Left renal pelvis (tissue), 4 donors: ENCODE results near the gene ASAP3. TPM values are rescaled to one million over a fixed set of nuclear protein-coding genes. Genes with fewer than 3 reads are reported as not detected.
"Not testable (repeated sequence)": the region's sequence is repeated elsewhere in the genome, so short reads cannot be mapped to it uniquely, and the experiment has no call there.

Experiments used
- DNase-seq, 4 donors: peaks; one replicate each; pipeline ENCODE4 v3.0.0-alpha.2; 2013; ENCODE audit warnings: low read depth in 4 of 4, low spot score in 3 of 4
- polyA plus RNA-seq, 4 donors: library from polyadenylated mRNA; unstranded; fragments of 120-200 nt; gene quantifications; one replicate each; pipeline ENCODE4 v1.2.1, GENCODE V29; 2013; ENCODE audit not compliant: insufficient read length in 4 of 4

ASAP3 gene
- polyA plus RNA-seq, 4 donors, result 34.7 to 76.2 (median 39.9) TPM

GRCh38 chr1:23400324-23401114 lies 83.5 kb downstream of the ASAP3 start:
- no peak for DNase-seq

DNA sequence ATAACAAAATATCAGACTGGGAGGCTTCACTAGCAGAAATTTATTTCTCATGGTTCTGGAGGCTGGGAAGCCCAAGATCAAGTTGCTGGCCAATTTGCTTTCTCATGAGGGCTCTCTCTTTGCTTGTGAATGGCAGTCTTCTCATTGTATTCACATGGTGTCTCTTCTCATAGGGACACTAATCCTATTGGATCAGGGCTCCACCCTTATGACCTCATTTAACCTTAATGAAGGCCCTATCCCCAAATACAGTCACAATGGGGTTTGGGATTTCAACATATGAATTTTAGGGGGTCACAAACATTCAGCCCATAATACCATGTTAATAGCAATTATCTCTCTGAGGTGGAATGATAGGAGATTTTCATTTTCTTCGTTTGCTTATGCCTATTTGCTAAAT lies 84.8 kb downstream of the ASAP3 start:
- no peak for DNase-seq

GRCh38 chr1:23397908-23398307 lies 86.1 kb downstream of the ASAP3 start:
- DNase-seq, result no peak

GRCh38 chr1:23396380-23396779 lies 87.6 kb downstream of the ASAP3 start:
- no peak for DNase-seq

DNA sequence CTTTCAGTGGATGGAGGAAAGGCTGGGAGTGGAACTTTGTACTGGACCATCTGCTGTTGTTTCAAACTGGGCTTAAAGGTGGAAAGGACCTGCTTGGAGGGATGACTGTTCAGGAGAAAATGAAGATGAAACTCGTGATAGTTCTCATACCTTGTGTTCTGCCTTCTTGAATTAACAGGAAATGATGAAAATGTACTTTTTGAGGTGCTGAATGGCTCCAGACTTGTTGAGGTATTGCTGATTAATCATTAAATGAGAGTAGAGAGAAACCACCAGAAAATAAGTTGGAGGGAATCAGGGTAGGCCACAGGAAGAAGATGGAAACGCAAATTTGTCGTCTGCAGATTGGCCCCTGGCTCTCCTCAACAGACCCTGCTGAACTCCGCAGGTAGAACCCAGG lies 88.1 kb downstream of the ASAP3 start:
- no peak for DNase-seq

GRCh38 chr1:23395154-23395724 lies 88.7 kb downstream of the ASAP3 start:
- no peak for DNase-seq

DNA sequence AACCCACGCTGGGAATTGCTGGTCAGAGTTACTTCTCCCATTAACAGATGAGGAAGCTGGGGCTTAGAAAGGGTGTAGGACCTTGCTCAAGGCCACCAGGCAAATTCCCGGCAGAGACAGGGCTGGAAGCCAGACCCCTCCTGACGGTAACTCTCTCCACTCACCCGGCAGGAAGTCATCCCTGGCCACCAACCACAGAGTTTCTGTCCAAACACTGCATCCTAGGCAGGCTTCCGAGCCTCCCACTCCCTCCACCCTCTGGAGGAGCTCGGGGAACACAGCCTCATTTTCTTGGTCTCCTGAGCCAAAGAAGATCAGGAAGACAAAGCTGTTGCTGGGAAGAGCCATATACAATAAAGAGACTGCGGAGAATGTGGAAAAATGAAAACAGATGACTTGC lies 89.3 kb downstream of the ASAP3 start:
- no peak for DNase-seq

DNA sequence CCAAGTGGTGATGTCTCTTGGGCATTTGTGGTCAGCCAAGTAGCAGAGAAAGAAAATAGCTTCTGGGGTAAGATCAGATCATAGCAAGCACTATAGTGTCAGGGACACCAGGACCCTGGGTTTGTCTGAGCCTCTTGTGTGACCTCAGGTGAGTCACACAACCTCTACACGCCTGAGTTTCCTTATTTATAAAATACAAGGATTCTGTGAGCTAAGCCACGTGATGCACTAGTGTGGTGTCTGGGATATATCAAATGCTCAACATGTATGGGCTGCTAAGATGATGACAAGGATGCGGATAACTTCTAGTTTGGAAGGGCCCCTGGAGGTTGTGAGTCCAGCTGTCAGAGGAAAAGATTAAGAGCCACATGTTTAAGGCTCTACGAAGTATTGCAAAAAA lies 89.8 kb downstream of the ASAP3 start:
- DNase-seq, result no peak

DNA sequence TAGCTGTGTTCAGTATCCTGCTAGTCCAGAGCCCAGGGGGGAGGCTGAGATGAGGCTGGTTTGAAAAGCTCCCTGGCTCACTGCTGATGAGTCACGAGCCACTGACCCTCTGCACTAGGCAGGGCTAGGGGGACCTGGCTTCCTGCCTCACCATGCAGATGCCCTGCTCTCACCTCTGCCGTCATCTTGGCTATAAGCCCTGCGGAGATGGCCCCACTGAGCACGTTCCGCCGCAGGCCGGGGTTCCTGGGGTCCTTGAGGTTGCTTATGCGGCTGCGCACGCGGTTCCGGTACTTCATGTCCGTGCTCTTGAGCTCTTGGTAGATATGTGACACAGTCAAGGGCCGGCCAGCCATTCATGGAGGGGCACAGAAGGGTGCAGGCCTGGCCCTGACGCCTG lies 90.3 kb downstream of the ASAP3 start:
- DNase-seq, result no peak

DNA sequence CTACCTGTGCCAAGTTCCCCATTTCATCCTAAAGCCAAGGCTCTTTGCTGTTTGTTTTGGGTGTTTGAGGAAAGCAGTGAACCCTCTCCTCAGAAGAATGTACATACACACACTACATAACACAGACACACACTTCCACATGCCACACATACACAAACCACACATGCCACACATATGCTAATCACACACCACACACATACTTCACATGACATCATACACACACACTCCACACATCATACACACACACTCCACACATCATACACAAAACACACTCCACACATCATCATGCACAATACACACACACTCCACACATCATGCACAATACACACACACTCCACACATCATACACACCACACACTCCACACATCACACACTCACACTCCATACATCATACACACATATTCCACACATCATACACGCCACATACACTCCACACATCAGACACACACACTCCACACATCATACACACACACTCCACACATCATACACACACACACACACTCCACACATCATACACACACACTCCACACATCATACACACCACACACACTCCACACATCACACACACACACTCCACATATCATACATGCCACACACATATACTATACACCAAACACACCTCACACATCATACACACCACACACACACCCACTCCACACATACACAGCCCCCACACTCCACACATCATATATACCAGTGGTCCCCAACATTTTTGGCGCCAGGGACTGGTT lies 91.7 kb downstream of the ASAP3 start:
- no peak for DNase-seq

GRCh38 chr1:23389837-23390321 lies 94.1 kb downstream of the ASAP3 start:
- DNase-seq, result no peak

DNA sequence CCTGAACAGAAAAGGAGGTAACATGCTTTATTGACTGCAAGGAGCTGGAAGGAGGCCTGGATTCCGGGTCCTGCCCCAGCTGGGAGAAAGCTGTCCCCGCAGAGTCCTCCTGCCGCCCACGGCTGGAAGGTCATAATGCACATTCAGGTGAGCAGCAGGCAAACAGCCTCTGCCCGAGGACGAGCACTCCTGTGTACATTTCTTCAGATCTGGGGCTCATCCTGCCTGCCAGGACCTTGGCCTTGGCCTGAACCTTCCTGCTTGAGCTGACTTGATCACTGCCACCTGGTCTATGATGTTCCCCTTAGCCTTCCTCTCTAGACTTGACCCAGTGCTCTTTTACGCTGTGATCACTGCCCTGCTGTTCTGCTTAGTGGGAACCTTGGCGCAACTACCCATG lies 96.5 kb downstream of the ASAP3 start:
- no peak for DNase-seq

GRCh38 chr1:23385119-23385621 lies 98.8 kb downstream of the ASAP3 start:
- DNase-seq, result no peak

- DNase-seq, result no peak
Observed at GRCh38 chr1:23384312-23385058, 99.5 kb downstream of the ASAP3 start.

DNA sequence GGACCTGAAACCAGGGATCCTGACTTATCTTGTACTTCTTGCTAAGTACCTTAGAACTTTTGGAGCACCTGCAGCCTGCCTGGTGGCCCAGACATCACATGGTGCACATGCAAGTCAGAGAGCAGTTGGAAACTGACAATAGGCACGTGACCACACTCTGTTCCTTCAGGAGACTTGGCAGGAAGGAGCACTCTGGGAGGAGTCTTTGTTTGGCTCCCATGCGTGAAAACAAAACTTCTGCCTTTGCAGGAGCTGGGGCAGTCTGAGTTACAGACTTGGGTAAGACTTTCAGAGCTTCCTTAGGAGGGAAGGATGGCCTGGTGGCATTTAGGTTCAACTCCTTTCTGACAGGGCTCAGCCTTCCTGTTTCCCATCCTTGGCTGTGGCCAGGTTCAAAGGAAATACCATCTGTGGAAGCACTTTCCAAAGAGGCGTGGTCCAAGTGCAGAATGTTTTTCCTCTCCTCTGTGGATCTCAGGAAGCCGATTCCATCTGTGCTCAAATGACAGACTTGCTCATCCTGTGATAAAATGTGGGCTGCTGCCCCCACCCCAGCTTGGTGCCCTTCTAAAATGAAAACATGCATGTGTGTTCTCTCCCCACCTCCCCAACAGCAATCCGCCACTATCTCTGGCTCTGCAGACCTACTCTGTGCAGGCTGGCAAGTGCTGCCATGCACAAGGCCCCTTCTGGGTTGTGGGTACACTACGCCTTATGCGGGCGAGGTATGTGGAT lies 100.2 kb downstream of the ASAP3 start:
- DNase-seq, result no peak

GRCh38 chr1:23381233-23381885 lies 102.6 kb downstream of the ASAP3 start:
- no peak for DNase-seq

- no peak for DNase-seq
Observed at GRCh38 chr1:23380719-23381118, 103.3 kb downstream of the ASAP3 start.

DNA sequence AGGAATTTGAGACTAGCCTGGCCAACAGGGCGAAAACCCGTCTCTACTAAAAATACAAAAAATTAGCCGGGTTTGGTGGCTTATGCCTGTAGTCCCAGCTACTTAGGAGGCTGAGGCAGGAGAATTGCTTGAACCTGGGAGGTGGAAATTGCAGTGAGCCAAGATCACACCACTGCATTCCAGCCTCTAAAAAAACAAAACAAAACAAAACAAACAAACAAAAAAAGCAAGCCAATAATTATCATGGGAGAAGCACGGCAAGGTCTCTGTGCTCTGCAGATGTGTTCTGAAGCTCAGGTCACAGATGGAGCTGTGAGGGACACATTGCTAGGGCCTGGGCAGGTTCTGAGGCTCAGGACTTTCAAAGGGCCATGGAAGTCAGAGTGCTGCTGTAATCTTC lies 103.7 kb downstream of the ASAP3 start:
- not testable (repeated sequence) for DNase-seq
